ENCODE results near the gene SIM1.

SIM1 gene

GRCh38 chr6:100342830-100343229 lies 121.9 kb downstream of the SIM1 start:
- H3K9me2 ChIP-seq (replicated peaks; ENCODE audit: low read depth, low read length), result no peaks in the 10 kb centered on the region
- H3K4me1 ChIP-seq (ENCODE audit: insufficient read depth, low read length, poor library complexity, severe bottlenecking), result peaks cover 67% of the 10 kb centered on the region
- no peak for TF ChIP-seq EZH2phosphoT487 (IDR thresholded peaks at IDR 0.05; ENCODE audit: borderline replicate concordance)
- no peak for TF ChIP-seq CTCF (conservative IDR thresholded peaks at IDR 0.05; ENCODE audit: low read length)
- H3F3A ChIP-seq (ENCODE audit: low read depth), result peaks cover 2% of the 10 kb centered on the region
- peak overlapping the region; percentile 36; the same call in 1 of the 2 replicates for H2AFZ ChIP-seq (ENCODE audit: low read length)
- H3K36me3 ChIP-seq (ENCODE audit: insufficient read depth, low read length), result no peaks in the 10 kb centered on the region
- H3K27me3 ChIP-seq (ENCODE audit: insufficient read depth, low read length, poor library complexity, severe bottlenecking), result no peaks in the 10 kb centered on the region
- peak overlapping the region; percentile 52 for H3K4me2 ChIP-seq (ENCODE audit: low read depth, low read length, poor library complexity, severe bottlenecking)
- H3K4me3 ChIP-seq (ENCODE audit: low read length, poor library complexity, severe bottlenecking), result peak overlapping the region; percentile 12
- peak overlapping the region; percentile 12 for H3K9ac ChIP-seq (ENCODE audit: low read depth, low read length, poor library complexity, severe bottlenecking)
- H3K79me2 ChIP-seq (ENCODE audit: insufficient read depth, low read length), result no peaks in the 10 kb centered on the region
- H3K9me3 ChIP-seq (ENCODE audit: insufficient read depth, low read depth, low read length), result no peaks in the 10 kb centered on the region
- no peaks in the 10 kb centered on the region for H4K20me1 ChIP-seq (ENCODE audit: insufficient read depth, low read length, poor library complexity, severe bottlenecking)

- H3K9me3 ChIP-seq (ENCODE audit: insufficient read depth, low read depth, low read length), result no peaks in the 10 kb centered on the region
- no peaks in the 10 kb centered on the region for H3F3A ChIP-seq (ENCODE audit: low read depth)
- no peak overlapping the region for H3K4me2 ChIP-seq (ENCODE audit: low read depth, low read length, poor library complexity, severe bottlenecking)
- H3K79me2 ChIP-seq (ENCODE audit: insufficient read depth, low read length), result no peaks in the 10 kb centered on the region
- no peak overlapping the region for H3K4me3 ChIP-seq (ENCODE audit: low read length, poor library complexity, severe bottlenecking)
- no peaks in the 10 kb centered on the region for H4K20me1 ChIP-seq (ENCODE audit: insufficient read depth, low read length, poor library complexity, severe bottlenecking)
- TF ChIP-seq EZH2phosphoT487 (IDR thresholded peaks at IDR 0.05; ENCODE audit: borderline replicate concordance) (no peak), CTCF (conservative IDR thresholded peaks at IDR 0.05; ENCODE audit: low read length) (no peak)
- H2AFZ ChIP-seq (ENCODE audit: low read length), result no peak overlapping the region
- H3K4me1 ChIP-seq (ENCODE audit: insufficient read depth, low read length, poor library complexity, severe bottlenecking), result peaks cover 38% of the 10 kb centered on the region
- no peak overlapping the region for H3K9ac ChIP-seq (ENCODE audit: low read depth, low read length, poor library complexity, severe bottlenecking)
- H3K27me3 ChIP-seq (ENCODE audit: insufficient read depth, low read length, poor library complexity, severe bottlenecking), result no peaks in the 10 kb centered on the region
- no peaks in the 10 kb centered on the region for H3K36me3 ChIP-seq (ENCODE audit: insufficient read depth, low read length)
- no peaks in the 10 kb centered on the region for H3K9me2 ChIP-seq (replicated peaks; ENCODE audit: low read depth, low read length)
These were observed 125.0 kb downstream of the SIM1 start for GRCh38 chr6:100339574-100340255.

GRCh38 chr6:100338090-100338489 lies 126.6 kb downstream of the SIM1 start:
- H3K36me3 ChIP-seq (ENCODE audit: insufficient read depth, low read length), result no peaks in the 10 kb centered on the region
- no peaks in the 10 kb centered on the region for H3K9me2 ChIP-seq (replicated peaks; ENCODE audit: low read depth, low read length)
- no peaks in the 10 kb centered on the region for H4K20me1 ChIP-seq (ENCODE audit: insufficient read depth, low read length, poor library complexity, severe bottlenecking)
- H3K4me3 ChIP-seq (ENCODE audit: low read length, poor library complexity, severe bottlenecking), result no peak overlapping the region
- no peaks in the 10 kb centered on the region for H3K79me2 ChIP-seq (ENCODE audit: insufficient read depth, low read length)
- no peaks in the 10 kb centered on the region for H3F3A ChIP-seq (ENCODE audit: low read depth)
- peaks cover 24% of the 10 kb centered on the region for H3K4me1 ChIP-seq (ENCODE audit: insufficient read depth, low read length, poor library complexity, severe bottlenecking)
- H3K4me2 ChIP-seq (ENCODE audit: low read depth, low read length, poor library complexity, severe bottlenecking), result no peak overlapping the region
- no peaks in the 10 kb centered on the region for H3K27me3 ChIP-seq (ENCODE audit: insufficient read depth, low read length, poor library complexity, severe bottlenecking)
- TF ChIP-seq EZH2phosphoT487 (IDR thresholded peaks at IDR 0.05; ENCODE audit: borderline replicate concordance) (no peak), CTCF (conservative IDR thresholded peaks at IDR 0.05; ENCODE audit: low read length) (no peak)
- no peak overlapping the region for H2AFZ ChIP-seq (ENCODE audit: low read length)
- no peak overlapping the region for H3K9ac ChIP-seq (ENCODE audit: low read depth, low read length, poor library complexity, severe bottlenecking)
- H3K9me3 ChIP-seq (ENCODE audit: insufficient read depth, low read depth, low read length), result no peaks in the 10 kb centered on the region
